Stomach (tissue), 9 donors: ENCODE data around the gene SCD5. TPM values are rescaled to one million over a fixed set of nuclear protein-coding genes. Genes with fewer than 3 reads are reported as not detected.

Experiments
- DNase-seq, 2 donors: peaks; one replicate each; pipeline versions ENCODE4 v3.0.0 to v3.0.0-alpha.2; 2013 to 2019
- H3K27ac ChIP-seq, 5 donors: fragments of 200-600 bp in 4 of 5; sonication (generic) in 4 of 5; one replicate each; pipeline ENCODE4 v1.5.1; 2013 to 2019; ENCODE audit warnings: mild to moderate bottlenecking in 1 of 5, moderate library complexity in 1 of 5
- H3K27me3 ChIP-seq, 3 donors: fragments of 200-600 bp; sonication (generic); one replicate each; pipeline ENCODE4 v1.5.1; 2017 to 2019; ENCODE audit warnings: mixed run types in 1 of 3
- H3K36me3 ChIP-seq, 4 donors: fragments of 200-600 bp; sonication (generic); 1 replicate in 3 of 4; 2 replicates in 1 of 4; pipeline ENCODE4 v1.5.1; 2016 to 2019
- H3K4me1 ChIP-seq, 4 donors: fragments of 200-600 bp; sonication (generic); one replicate each; pipeline ENCODE4 v1.5.1; 2016 to 2019
- H3K4me3 ChIP-seq, 4 donors: fragments of 200-600 bp; sonication (generic) in 3 of 4; one replicate each; pipeline ENCODE4 v1.5.1; 2016 to 2019; ENCODE audit warnings: mild to moderate bottlenecking in 1 of 4
- H3K9me3 ChIP-seq, 4 donors: fragments of 200-600 bp; sonication (generic); one replicate each; pipeline ENCODE4 v1.5.1; 2016 to 2019
- EP300 ChIP-seq: sonication (generic); formaldehyde crosslinking; IDR thresholded peaks from one replicate; pipeline ENCODE4 v1.6.1; 2017; ENCODE audit warnings: antibody characterized with exemption
- POLR2A ChIP-seq, 4 donors: fragments of 450-650 bp; IDR thresholded peaks; one replicate each; pipeline ENCODE4 v1.6.1; 2016; ENCODE audit warnings: antibody characterized with exemption in 4 of 4, control low read depth in 2 of 4, mild to moderate bottlenecking in 1 of 4, moderate library complexity in 1 of 4
- POLR2AphosphoS5 ChIP-seq, 3 donors: sonication (generic); formaldehyde crosslinking; IDR thresholded peaks; one replicate each; pipeline ENCODE4 v1.6.1; 2016; ENCODE audit warnings: antibody characterized with exemption in 3 of 3
- WGBS, 5 donors: extraction: QIAGEN DNeasy Blood & Tissue Kit in 3 of 5; methylation state at CpG; one replicate each; pipeline versions ENCODE4 v1.1.5 to v1.1.7; 2013 to 2018; 5-methylcytosine and 5-hydroxymethylcytosine counted together
- intact Hi-C: fragments of 100-400 bp; cut with DNase I; formaldehyde crosslinking; loops from one replicate; pipeline ENCODE4 v1.15.1; 2023; ENCODE audit warnings: low total_unique reads
- polyA plus RNA-seq, 3 donors: library from polyadenylated mRNA; stranded (reverse); fragments of 200-250 nt; gene quantifications; one replicate each; pipeline ENCODE4 v1.2.3, GENCODE V29; 2013
- total RNA-seq, 5 donors: library from RNA; depleted of rRNA; stranded (reverse); fragments of >200 nt; gene quantifications; one replicate each; pipeline versions ENCODE4 v1.1.0 to v1.2.3, GENCODE V29; 2014 to 2016
- TF ChIP-seq, protein P1 (sequence below), 7 experiments: fragments of 450-650 bp in 4 of 7; fragments of 200-600 bp in 3 of 7; sonication (generic) in 3 of 7; IDR thresholded peaks; one replicate each; pipeline ENCODE4 v1.5.1; 2016 to 2019; ENCODE audit warnings: antibody characterized with exemption in 7 of 7, control low read depth in 2 of 7, mild to moderate bottlenecking in 1 of 7
- donor health status: healthy with polysubstance abuse.
- donor health status: Bipolar disorder and iron deficiency.
- donor health status: healthy.

Gene SCD5
- total and polyA plus RNA-seq, 8 donors: 0.58 to 35.9 (median 9.9) TPM

- H3K27ac ChIP-seq: peak overlapping the region in 2 of 5 donors; percentile 4 to 40
- 36 to 55% (median 37%) methylated on average over 9 of the region's 9 CpGs for WGBS, 5 donors
- no peaks in the 10 kb centered on the region for H3K27me3 ChIP-seq
- H3K36me3 ChIP-seq: no peaks in the 10 kb centered on the region
- TF ChIP-seq POLR2A (IDR thresholded peaks at IDR 0.05): no peak
- TF ChIP-seq POLR2AphosphoS5 (IDR thresholded peaks at IDR 0.05): no peak
- no peak for TF ChIP-seq EP300
- TF ChIP-seq, protein P1, sequence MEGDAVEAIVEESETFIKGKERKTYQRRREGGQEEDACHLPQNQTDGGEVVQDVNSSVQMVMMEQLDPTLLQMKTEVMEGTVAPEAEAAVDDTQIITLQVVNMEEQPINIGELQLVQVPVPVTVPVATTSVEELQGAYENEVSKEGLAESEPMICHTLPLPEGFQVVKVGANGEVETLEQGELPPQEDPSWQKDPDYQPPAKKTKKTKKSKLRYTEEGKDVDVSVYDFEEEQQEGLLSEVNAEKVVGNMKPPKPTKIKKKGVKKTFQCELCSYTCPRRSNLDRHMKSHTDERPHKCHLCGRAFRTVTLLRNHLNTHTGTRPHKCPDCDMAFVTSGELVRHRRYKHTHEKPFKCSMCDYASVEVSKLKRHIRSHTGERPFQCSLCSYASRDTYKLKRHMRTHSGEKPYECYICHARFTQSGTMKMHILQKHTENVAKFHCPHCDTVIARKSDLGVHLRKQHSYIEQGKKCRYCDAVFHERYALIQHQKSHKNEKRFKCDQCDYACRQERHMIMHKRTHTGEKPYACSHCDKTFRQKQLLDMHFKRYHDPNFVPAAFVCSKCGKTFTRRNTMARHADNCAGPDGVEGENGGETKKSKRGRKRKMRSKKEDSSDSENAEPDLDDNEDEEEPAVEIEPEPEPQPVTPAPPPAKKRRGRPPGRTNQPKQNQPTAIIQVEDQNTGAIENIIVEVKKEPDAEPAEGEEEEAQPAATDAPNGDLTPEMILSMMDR (IDR thresholded peaks at IDR 0.05): no peak
- no peaks in the 10 kb centered on the region for H3K9me3 ChIP-seq
- intact Hi-C loops: no loop called here
- peak in 1 of 2 donors; percentile 60 for DNase-seq
- peaks cover 29 to 44% (median 39%) of the 10 kb centered on the region in 4 donors for H3K4me1 ChIP-seq
- no peak overlapping the region for H3K4me3 ChIP-seq
These were observed 13.7 kb downstream of the SCD5 start for GRCh38 chr4:82784681-82785610.

DNA sequence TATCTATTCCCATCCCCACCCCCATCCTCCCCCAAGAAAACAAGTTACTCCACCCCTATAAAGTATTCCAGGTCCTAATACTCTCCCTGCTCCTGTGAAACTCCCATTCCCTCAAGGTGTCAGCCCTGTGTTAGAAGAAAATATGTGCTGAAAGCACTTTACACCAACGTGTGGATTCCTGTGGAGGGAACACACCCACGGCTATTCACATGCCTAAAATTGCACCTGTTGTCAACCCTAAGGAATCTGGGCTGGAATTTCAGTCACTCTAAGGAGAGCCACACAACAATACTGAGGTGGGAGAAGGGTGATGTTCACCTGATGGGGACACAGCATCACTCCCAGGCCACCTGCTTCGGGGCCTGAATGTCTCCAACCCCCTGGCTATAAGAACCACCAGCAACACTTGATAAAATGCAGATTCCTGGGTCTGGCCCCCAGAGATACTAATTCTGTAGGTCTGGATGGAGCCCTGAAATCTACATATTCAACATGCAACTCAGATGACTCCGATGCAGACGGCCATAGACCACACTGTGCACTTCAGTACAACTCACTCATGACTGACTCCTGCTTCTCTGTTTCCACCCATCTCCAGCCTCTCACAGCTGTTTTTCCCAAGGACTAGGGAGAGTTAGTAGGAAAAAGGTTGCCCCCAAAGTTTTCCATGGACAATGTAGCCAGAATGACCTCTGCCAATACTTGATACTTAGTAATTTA is 15.8 kb downstream of the SCD5 start:
- H3K36me3 ChIP-seq: no peaks in the 10 kb centered on the region
- no peak overlapping the region for H3K27ac ChIP-seq
- no peak for DNase-seq
- H3K4me1 ChIP-seq: peaks cover 25 to 36% (median 30%) of the 10 kb centered on the region in 4 donors
- WGBS, 5 donors: 69 to 84% (median 72%) methylated on average over 5 of the region's 5 CpGs
- H3K4me3 ChIP-seq: no peak overlapping the region
- TF ChIP-seq POLR2A (IDR thresholded peaks at IDR 0.05): no peak
- TF ChIP-seq POLR2AphosphoS5 (IDR thresholded peaks at IDR 0.05): no peak
- TF ChIP-seq EP300: no peak
- TF ChIP-seq, protein P1 (IDR thresholded peaks at IDR 0.05): no peak
- intact Hi-C loops: no loop called here
- H3K27me3 ChIP-seq: no peaks in the 10 kb centered on the region
- no peaks in the 10 kb centered on the region for H3K9me3 ChIP-seq

GRCh38 chr4:82780752-82781231 is 17.8 kb downstream of the SCD5 start:
- no peak for TF ChIP-seq EP300
- no peak for TF ChIP-seq POLR2A (IDR thresholded peaks at IDR 0.05)
- no peak for TF ChIP-seq POLR2AphosphoS5 (IDR thresholded peaks at IDR 0.05)
- TF ChIP-seq, protein P1 (IDR thresholded peaks at IDR 0.05): no peak
- peak; percentile 85 to 95 for DNase-seq
- peak overlapping the region; percentile 11 to 59 (median 32) for H3K27ac ChIP-seq

GRCh38 chr4:82780170-82780751 is 18.3 kb downstream of the SCD5 start:
- no peaks in the 10 kb centered on the region for H3K27me3 ChIP-seq
- peak overlapping the region in 4 of 5 donors; percentile 11 to 59 (median 40) for H3K27ac ChIP-seq
- no peak for TF ChIP-seq EP300
- no peak for TF ChIP-seq POLR2AphosphoS5 (IDR thresholded peaks at IDR 0.05)
- TF ChIP-seq, protein P1 (IDR thresholded peaks at IDR 0.05): no peak
- TF ChIP-seq POLR2A (IDR thresholded peaks at IDR 0.05): no peak
- H3K9me3 ChIP-seq: no peaks in the 10 kb centered on the region
- WGBS, 5 donors: 10 to 60% (median 35%) methylated on average over 1 of the region's 1 CpG
- no peak for DNase-seq
- H3K36me3 ChIP-seq: no peaks in the 10 kb centered on the region
- H3K4me1 ChIP-seq: peaks cover 16 to 27% (median 22%) of the 10 kb centered on the region in 4 donors
- no peak overlapping the region for H3K4me3 ChIP-seq
- intact Hi-C loops: no loop called here

More at GRCh38 chr4:82780752-82781231, 17.8 kb downstream of the SCD5 start:
- 23 to 47% (median 29%) methylated on average over 6 to 10 of the region's 10 CpGs for WGBS, 5 donors
- H3K27me3 ChIP-seq: no peaks in the 10 kb centered on the region
- H3K4me1 ChIP-seq: peaks cover 20 to 32% (median 27%) of the 10 kb centered on the region in 4 donors
- H3K4me3 ChIP-seq: no peak overlapping the region
- intact Hi-C loops: no loop called here
- no peaks in the 10 kb centered on the region for H3K9me3 ChIP-seq
- no peaks in the 10 kb centered on the region for H3K36me3 ChIP-seq
